ENCODE results near the gene C9orf72. TPM values are rescaled to one million over a fixed set of nuclear protein-coding genes. Genes with fewer than 3 reads are reported as not detected.

Gene C9orf72
- total and polyA plus RNA-seq, 2 experiments from 2014 or later: 9.3 to 30.3 TPM

DNA sequence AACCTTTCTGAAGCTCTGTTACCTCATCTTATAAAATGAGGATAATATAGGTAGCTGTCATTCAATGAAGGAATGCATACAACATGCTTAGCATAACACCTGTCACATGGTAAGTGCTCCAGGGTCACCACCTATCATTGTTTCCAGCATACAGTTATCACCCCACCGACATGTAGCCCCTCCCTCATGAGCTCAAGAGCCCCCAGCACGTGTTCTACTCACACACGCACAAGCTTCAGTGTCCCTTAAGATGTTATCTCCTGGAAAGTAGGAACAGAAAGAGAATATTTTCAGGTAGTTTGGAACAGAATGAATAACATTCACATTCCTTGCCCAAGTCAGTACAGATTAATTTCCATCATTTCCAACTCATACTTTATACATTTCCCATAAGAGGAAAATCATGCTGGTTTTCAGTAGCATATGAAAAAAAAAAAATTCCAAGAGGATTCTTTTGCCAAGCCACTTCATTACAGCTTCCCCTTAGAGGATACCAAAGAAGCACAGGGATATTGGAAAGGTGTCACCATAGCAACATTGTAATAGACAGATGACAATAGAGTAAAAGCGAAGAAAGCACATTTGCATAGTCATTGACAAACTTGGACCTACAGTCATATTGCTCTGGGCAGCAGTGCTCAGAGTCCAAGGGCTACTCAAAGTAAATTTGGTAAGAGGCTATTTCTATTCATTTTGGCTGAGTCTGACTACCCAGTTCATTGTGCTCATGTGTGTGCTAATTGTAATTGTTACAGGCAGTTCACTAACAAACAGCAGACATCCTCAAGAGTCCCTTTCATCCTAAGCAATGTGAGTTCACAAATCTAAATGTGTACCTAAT, 42.1 kb downstream of the C9orf72 start:
- Histone ChIP-seq H3K4me1 (ENCODE audit: insufficient read depth) (peaks cover 14% of the 10 kb centered on the region), H3K27me3 (no peaks in the 10 kb centered on the region), H3K36me3 (replicated peaks; ENCODE audit: insufficient read depth, low read depth) (no peaks in the 10 kb centered on the region), H3K79me2 (peaks cover 22% of the 10 kb centered on the region), H3K4me2 (no peak overlapping the region), H3K4me3 (no peak overlapping the region), H3K27ac (no peak overlapping the region), H3K9me2 (replicated peaks; ENCODE audit: insufficient read depth) (no peaks in the 10 kb centered on the region), H3K9me3 (ENCODE audit: low read depth) (no peaks in the 10 kb centered on the region), H2AFZ (no peak overlapping the region), H4K20me1 (ENCODE audit: insufficient read depth, poor library complexity, severe bottlenecking) (no peaks in the 10 kb centered on the region)
- DNase-seq (ENCODE audit: low spot score): no peak
- TF ChIP-seq EZH2phosphoT487 (IDR thresholded peaks at IDR 0.05; ENCODE audit: low read depth, severe bottlenecking, unreplicated experiment): no peak
- TF ChIP-seq, protein P1, sequence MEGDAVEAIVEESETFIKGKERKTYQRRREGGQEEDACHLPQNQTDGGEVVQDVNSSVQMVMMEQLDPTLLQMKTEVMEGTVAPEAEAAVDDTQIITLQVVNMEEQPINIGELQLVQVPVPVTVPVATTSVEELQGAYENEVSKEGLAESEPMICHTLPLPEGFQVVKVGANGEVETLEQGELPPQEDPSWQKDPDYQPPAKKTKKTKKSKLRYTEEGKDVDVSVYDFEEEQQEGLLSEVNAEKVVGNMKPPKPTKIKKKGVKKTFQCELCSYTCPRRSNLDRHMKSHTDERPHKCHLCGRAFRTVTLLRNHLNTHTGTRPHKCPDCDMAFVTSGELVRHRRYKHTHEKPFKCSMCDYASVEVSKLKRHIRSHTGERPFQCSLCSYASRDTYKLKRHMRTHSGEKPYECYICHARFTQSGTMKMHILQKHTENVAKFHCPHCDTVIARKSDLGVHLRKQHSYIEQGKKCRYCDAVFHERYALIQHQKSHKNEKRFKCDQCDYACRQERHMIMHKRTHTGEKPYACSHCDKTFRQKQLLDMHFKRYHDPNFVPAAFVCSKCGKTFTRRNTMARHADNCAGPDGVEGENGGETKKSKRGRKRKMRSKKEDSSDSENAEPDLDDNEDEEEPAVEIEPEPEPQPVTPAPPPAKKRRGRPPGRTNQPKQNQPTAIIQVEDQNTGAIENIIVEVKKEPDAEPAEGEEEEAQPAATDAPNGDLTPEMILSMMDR (IDR thresholded peaks at IDR 0.05; ENCODE audit: poor library complexity): no peak
- no peak for TF ChIP-seq EZH2 (IDR thresholded peaks at IDR 0.05; ENCODE audit: borderline replicate concordance)
- 62% methylated on average over 4 of the region's 4 CpGs for WGBS (ENCODE audit: low lambda C conversion rate, missing lambda C conversion rate)

DNA sequence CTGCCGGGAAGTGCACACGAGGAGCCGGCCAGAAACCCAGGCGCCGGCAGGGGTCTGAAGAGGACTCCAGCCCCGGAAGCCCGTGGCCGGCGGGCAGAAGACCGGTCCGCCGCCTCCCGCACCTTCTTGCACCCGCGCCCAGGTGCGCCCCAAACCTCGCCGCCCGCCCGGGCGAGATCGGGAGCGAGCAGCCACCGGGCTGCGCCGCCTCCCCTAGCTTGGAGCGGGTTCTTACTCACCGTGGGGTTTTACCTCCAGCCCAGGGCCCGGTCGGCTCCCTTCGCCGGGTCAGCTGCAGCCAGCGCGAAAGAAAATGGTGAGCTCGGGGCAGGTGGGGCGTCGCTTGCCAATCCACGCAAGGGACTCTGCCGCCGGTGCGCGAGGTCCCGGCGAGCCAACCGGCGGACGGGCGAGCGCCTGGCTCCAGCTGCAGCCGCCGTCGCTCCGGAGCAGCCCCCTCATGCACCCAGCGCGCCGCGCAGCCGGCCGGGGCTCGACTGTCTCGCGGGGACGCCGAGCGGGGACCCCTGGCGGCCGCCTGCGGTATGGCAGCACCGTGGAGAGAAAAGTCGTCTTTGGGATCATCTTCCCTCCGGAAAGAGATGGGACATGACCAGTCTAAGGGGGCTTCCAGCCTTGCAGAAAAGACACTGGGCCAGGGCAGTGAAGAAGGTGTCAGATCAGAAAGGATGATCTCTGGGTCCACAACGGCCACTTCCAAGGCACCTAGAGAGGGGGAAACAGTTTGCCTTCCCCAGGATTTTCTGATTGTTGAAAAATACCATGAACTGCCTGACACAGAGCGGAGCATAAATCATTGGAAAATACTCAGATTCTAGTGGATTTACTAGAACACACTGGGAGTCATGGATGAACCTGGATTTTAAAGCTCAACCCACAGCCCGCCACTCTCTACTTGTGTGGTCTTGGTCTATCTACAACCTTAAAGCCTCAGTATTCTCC, 43.7 kb downstream of the C9orf72 start, which contains the start of gene MOB3B:
Gene MOB3B, minus strand, starts transcription at position 499 of the 963 bp plus-strand sequence. CDS start 74,264 bp downstream, outside the sequence.
- H2AFZ ChIP-seq: peak within 1 kb of the TSS; percentile 76
- TF ChIP-seq, protein P1 (IDR thresholded peaks at IDR 0.05; ENCODE audit: poor library complexity): peak; percentile 91
- no peak for TF ChIP-seq EZH2phosphoT487 (IDR thresholded peaks at IDR 0.05; ENCODE audit: low read depth, severe bottlenecking, unreplicated experiment)

GRCh38 chr9:27528886-27529315, 44.4 kb downstream of the C9orf72 start:
- Histone ChIP-seq H3K36me3 (replicated peaks; ENCODE audit: insufficient read depth, low read depth) (no peaks in the 10 kb centered on the region), H3K9me3 (ENCODE audit: low read depth) (no peaks in the 10 kb centered on the region), H4K20me1 (ENCODE audit: insufficient read depth, poor library complexity, severe bottlenecking) (no peaks in the 10 kb centered on the region), H3K9me2 (replicated peaks; ENCODE audit: insufficient read depth) (no peaks in the 10 kb centered on the region), H3K4me3 (peak overlapping the region; percentile 72), H3K79me2 (peaks cover 41% of the 10 kb centered on the region), H3K4me2 (peak overlapping the region; percentile 75), H3K27ac (peak overlapping the region; percentile 97), H3K4me1 (ENCODE audit: insufficient read depth) (peaks cover 14% of the 10 kb centered on the region), H2AFZ (peak overlapping the region; percentile 76), H3K27me3 (no peaks in the 10 kb centered on the region)
- peak; percentile 83 for DNase-seq (ENCODE audit: low spot score)
- TF ChIP-seq EZH2phosphoT487 (IDR thresholded peaks at IDR 0.05; ENCODE audit: low read depth, severe bottlenecking, unreplicated experiment) (no peak), EZH2 (IDR thresholded peaks at IDR 0.05; ENCODE audit: borderline replicate concordance) (no peak)
- TF ChIP-seq, protein P1 (IDR thresholded peaks at IDR 0.05; ENCODE audit: poor library complexity): peak; percentile 7
- 1% methylated on average over 25 of the region's 25 CpGs for WGBS (ENCODE audit: low lambda C conversion rate, missing lambda C conversion rate)

More for the DNA sequence above, 43.7 kb downstream of the C9orf72 start, which contains the start of gene MOB3B:
- H3K4me1 ChIP-seq (ENCODE audit: insufficient read depth): peaks cover 14% of the 10 kb centered on the region
- no peaks in the 10 kb centered on the region for H3K9me2 ChIP-seq (replicated peaks; ENCODE audit: insufficient read depth)
- WGBS (ENCODE audit: low lambda C conversion rate, missing lambda C conversion rate): 3% methylated on average over 73 of the region's 74 CpGs
- peak within 1 kb of the TSS; percentile 97 for H3K27ac ChIP-seq
- H3K36me3 ChIP-seq (replicated peaks; ENCODE audit: insufficient read depth, low read depth): no peaks in the 10 kb centered on the region
- H3K79me2 ChIP-seq: peaks cover 37% of the 10 kb centered on the region
- H3K27me3 ChIP-seq: no peaks in the 10 kb centered on the region
- peak within 1 kb of the TSS; percentile 72 for H3K4me3 ChIP-seq
- H3K4me2 ChIP-seq: peak within 1 kb of the TSS; percentile 75
- no peaks in the 10 kb centered on the region for H4K20me1 ChIP-seq (ENCODE audit: insufficient read depth, poor library complexity, severe bottlenecking)
- peak; percentile 91 for DNase-seq (ENCODE audit: low spot score)
- H3K9me3 ChIP-seq (ENCODE audit: low read depth): no peaks in the 10 kb centered on the region
